GM12891 (cell line): ENCODE measurements around the gene NKAIN2.

Source experiments
- POLR2A ChIP-seq: IDR thresholded peaks from 2 replicates; pipeline ENCODE4 v1.6.1; 2011; ENCODE audit warnings: low read depth, low read length, control low read depth
- POLR2AphosphoS5 ChIP-seq: IDR thresholded peaks from 2 replicates; pipeline ENCODE4 v1.6.1; 2011; ENCODE audit warnings: low read depth, low read length, control low read depth

DNA sequence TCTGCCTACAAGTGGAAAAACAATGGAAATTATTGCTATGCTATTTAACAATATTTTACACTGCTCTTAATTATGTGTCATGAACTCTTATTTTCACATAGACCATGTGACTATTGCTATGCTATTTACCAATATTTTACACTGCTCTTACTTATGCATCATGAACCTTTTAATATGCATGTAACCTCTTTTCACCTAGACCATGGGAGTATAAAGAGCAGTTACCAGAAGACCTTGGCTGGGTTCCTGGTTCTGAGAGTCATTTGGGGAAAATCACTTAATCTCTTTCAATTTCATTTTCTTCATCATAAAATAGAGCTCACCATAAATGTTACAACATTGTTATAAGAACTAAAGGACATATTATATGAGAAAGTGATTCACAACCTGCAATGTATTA is 934.8 kb downstream of the NKAIN2 start:
- TF ChIP-seq POLR2AphosphoS5 (no peak), POLR2A (no peak)
